AG09319 (cell line): ENCODE data around the gene ERMARD.

Experiments
- DNase-seq: peaks from one replicate; pipeline ENCODE4 v3.0.0-alpha.2; 2010; ENCODE audit warnings: low read depth; ENCODE audit errors: extremely low read depth
- TF ChIP-seq, protein P1 (sequence below): IDR thresholded peaks from 2 replicates; pipeline ENCODE4 v1.5.1; 2011; ENCODE audit warnings: low read depth, mild to moderate bottlenecking, inconsistent platforms, low read length, moderate library complexity

Gene ERMARD

DNA sequence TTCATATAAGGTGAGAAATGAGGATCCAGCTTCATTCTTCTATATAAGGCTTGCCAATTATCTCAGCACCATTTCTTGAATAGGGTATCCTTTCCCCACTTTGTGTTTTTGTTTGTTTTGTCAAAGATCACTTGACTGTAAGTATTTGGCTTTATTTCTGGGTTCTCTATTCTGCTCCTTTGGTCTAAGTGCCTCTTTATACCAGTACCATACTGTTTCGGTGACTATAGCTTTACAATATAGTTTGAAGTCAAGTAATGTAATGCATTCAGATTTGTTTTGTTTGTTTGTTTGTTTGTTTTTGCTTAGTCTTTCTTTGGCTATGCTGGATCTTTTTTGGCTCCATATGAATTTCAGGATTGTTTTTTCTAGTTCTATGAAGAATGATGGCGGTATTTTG, 64.6 kb downstream of the ERMARD start:
- DNase-seq, result no peak
- TF ChIP-seq, protein P1, sequence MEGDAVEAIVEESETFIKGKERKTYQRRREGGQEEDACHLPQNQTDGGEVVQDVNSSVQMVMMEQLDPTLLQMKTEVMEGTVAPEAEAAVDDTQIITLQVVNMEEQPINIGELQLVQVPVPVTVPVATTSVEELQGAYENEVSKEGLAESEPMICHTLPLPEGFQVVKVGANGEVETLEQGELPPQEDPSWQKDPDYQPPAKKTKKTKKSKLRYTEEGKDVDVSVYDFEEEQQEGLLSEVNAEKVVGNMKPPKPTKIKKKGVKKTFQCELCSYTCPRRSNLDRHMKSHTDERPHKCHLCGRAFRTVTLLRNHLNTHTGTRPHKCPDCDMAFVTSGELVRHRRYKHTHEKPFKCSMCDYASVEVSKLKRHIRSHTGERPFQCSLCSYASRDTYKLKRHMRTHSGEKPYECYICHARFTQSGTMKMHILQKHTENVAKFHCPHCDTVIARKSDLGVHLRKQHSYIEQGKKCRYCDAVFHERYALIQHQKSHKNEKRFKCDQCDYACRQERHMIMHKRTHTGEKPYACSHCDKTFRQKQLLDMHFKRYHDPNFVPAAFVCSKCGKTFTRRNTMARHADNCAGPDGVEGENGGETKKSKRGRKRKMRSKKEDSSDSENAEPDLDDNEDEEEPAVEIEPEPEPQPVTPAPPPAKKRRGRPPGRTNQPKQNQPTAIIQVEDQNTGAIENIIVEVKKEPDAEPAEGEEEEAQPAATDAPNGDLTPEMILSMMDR, result no peak

DNA sequence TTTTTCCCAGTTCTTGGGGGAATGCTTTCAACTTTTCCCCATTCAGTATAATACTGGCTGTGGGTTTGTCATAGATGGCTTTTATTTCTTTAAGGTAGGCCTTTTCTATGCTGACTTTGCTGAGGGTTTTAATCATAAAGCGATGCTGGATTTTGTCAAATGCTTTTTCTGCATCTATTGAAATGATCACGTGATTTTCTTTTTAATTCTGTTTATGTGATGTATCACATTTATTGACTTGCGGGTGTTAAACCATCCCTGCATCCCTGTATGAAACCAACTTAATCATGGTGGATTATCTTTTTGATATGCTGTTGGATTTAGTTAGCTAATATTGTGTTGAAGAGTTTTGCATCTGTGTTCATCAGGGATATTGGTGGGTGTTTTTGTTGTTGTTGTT, 65.6 kb downstream of the ERMARD start:
- TF ChIP-seq, protein P1, result no peak
- DNase-seq, result no peak

DNA sequence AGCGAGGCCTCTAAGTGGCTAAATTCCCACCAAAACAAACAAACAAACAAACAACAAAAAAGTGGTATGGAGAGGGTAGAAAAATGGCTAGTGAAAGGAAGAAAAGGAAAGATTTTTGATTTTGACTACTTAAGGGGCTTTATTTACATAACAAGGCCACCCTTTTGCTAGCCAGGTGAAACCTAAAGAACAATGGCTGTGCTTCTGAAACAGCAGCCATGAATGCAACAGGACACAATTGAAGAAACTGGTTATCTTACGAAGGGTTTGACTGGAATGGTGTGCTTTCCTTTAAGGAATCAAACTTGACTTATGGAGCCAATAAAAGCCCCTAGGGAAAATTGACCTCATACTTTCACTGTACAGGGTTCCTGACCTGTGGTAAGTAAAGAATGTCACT, 68.9 kb downstream of the ERMARD start:
- DNase-seq, result no peak
- TF ChIP-seq, protein P1, result no peak

DNA sequence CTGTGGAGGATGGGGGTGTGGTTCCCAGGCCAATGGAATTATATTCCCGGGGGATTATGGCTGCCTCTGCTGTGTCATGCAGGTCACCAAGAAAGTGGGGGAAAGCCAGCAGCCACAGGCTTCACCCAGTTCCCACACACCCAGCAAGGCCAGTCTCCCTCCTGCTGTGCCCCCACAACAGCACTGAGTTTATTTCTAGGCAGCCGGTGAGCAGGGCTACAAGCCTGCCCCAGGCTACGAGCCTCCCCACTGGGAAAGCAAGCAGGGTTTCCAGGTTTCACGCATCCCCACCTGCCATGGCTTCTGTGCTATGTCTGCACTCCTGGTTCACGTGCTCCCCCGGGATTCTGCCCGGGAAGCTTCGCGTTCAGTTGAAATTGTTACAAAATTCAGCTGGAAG, 72.6 kb downstream of the ERMARD start:
- DNase-seq, result no peak
- TF ChIP-seq, protein P1, result no peak

DNA sequence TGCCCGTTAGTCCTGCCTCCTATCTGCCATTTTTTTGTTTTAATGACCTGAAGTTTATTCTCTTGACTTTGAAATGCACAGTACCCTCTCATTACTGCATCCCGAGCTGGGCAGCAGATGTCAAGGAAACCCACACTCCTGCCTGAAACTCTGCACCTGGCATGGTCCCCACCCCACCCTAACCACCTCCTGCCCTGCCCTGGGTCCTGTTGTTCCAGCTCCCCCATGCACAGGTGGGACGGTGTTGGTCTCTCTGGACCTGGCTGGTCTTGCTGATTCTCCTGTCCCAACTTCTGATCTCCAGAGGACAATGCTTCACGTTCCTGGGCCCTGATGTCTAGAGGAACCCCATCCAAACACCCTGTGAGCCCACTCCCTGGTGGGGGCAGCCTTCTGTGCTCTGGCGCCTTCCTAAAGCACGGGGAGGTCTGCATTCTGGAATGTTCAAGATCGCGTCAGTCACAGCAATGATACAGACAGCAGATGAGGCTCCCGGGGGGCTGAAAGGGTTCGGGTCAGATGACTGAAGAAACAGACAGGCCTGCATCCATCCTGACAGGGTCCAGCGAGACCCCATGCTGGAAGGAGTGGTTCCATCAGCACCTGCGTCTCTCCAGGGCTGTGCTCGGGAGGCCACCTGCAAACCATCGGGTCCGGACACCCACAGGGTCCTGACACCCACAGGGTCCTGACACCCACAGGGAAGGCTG, 73.6 kb downstream of the ERMARD start:
- TF ChIP-seq, protein P1, result no peak

DNA sequence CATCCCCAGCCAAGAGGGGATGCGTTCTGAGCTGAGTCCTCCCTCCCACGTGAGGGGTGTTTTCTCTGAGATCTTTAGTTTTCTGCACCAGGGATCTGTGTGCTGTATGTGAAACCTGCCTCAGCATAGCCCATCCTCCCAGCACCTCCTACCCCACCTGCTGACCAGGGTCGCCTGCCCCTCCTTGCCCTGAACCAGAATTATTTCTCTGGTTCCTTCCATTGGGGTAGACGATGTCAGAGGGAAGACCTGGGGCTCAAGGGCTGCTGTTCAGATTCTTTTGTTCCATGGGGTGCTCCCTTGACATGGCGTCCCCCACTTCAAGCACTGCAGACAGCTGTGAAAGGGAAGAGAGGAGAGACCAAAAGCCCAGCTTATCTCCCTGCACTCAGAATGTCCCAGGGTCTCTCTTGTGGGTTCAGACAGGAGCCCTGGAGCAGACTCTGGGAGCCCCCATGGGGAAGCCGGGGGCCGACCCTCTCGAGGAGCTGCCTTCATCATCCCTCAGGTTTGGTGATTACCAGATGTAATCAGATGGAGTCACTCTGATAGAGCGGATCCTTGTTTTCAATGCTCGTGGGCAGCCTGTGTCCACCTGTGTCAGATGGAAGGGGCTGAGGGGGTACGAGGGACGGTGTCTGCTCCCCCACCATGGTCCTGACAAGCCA, 74.3 kb downstream of the ERMARD start:
- DNase-seq, result no peak
- TF ChIP-seq, protein P1, result no peak

More for the DNA sequence above, 73.6 kb downstream of the ERMARD start:
- no peak for DNase-seq

DNA sequence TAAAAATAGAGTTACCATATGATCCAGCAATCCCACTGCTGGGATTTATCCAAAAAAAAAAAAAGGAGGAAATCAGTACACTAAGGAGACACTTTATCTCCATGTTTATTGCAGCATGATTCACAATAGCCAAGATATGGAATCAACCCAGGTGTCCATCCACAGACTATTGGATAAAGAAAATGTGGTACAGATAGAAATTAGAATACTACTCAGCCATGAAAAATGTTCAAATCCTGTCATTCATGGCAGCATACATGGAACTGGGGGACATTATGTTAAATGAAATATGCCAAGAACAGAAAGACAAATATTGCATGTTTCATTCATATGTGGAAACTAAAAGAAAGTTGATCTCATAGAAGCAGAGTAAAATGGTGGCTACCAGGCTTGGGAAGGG, 75.3 kb downstream of the ERMARD start:
- DNase-seq, result no peak
- TF ChIP-seq, protein P1, result no peak
